Measurements from ENCODE around the gene EMP3. TPM values are rescaled to one million over a fixed set of nuclear protein-coding genes. Genes with fewer than 3 reads are reported as not detected.

EMP3 gene, protein sequence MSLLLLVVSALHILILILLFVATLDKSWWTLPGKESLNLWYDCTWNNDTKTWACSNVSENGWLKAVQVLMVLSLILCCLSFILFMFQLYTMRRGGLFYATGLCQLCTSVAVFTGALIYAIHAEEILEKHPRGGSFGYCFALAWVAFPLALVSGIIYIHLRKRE
- 32.1 and 62.7 TPM in 2 replicates for total RNA-seq

DNA sequence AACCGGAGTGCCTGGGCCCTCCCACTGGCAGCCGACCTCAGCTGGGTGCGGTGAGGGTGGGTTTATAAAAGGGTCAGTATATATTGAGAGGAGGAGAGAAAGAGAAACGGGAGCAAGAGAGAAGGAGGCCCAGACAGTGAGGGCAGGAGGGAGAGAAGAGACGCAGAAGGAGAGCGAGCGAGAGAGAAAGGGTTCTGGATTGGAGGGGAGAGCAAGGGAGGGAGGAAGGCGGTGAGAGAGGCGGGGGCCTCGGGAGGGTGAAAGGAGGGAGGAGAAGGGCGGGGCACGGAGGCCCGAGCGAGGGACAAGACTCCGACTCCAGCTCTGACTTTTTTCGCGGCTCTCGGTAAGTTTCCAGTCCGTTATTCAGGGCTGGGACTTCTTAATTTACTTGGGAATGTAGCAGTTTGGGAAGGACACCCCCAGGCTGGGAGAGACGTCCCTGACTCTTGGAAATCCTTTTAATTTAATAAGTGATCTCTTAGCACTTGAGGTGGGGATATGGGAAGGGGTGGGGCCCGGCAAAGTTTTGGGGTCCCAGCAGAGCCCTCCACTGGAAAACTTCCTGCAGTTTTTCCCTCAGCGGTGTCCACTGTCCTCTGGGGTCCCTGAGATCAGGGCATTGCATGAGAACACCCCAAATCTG, at the start of gene EMP3:
EMP3 (plus strand) TSS at position 288 of the 646 bp plus-strand sequence. CDS start 1,293 bp downstream, outside the sequence.

DNA sequence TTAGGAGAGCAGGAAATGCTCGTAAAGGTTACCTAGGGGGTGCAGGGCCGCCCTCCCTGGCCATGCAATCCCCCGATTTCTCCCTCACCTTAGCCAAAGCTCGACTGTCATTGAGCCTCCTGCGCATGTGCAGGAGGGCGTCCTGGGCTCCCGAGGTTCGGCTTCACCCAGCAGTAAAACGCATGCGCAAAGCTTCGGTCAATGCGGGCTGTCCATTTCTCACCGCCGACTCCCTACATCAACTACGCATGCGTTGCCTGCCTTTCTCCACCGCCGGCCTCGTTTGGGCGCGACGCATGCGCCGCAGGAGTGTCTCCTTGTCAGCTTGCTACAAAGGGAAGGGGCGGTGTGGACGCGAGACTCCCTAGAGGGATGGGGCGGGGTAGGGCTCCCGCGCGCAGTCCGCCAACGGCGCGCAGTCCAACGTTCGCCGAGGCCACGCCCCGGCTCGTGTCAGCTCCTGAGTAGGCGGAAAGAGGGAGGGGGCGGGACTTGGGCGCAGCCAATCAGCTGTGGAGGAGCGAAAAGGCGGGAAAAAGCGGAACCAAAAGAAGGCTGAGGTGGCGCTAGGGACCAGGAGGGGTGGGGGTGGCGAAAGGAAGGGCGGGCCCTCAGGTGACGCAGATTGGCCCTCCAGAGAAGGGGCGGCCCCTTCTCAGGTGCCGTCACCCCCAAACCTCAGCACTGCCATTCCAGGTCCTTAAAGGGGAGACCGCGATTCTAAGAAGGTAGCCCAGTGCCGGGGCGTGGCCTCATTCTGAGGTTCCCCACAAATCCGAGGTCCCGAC, 38.7 kb downstream of the EMP3 start, which contains the start of the genes SYNGR4 and TMEM143:
SYNGR4 (plus strand) TSS at position 558 of the 788 bp plus-strand sequence. CDS start 1,476 bp downstream, outside the sequence.
TMEM143 (minus strand) TSS at position 131 of the 788 bp plus-strand sequence; CDS start at position 111, 20 bp downstream.

Other genes with a start within 250 kb of the EMP3 start
- gene PLA2G4C, start 214.7 kb upstream of the EMP3 start, total RNA-seq: 17.5 and 19.3 TPM in 2 replicates
- 5.3 and 18.5 TPM in 2 replicates for gene LIG1, start 155.2 kb upstream of the EMP3 start, total RNA-seq
- 2.7 and 3.3 TPM in 2 replicates for gene ZSWIM9, start 154.9 kb upstream of the EMP3 start, total RNA-seq
- 11.6 and 14.7 TPM in 2 replicates for gene CARD8, start 69.6 kb upstream of the EMP3 start, total RNA-seq
- gene ZNF114, start 55.5 kb upstream of the EMP3 start, total RNA-seq: 0.32 and 0.59 TPM in 2 replicates
- gene TMEM143, start 38.4 kb downstream of the EMP3 start, total RNA-seq: 2.1 and 5.6 TPM in 2 replicates
- not detected in 2 replicates for gene SYNGR4, start 38.8 kb downstream of the EMP3 start, total RNA-seq
- gene KDELR1, start 66.0 kb downstream of the EMP3 start, total RNA-seq: 76.6 and 96.8 TPM in 2 replicates
- 1.5 and 2.5 TPM in 2 replicates for gene GRIN2D, start 68.1 kb downstream of the EMP3 start, total RNA-seq
- gene GRWD1, start 120.4 kb downstream of the EMP3 start, total RNA-seq: 26.1 and 50.7 TPM in 2 replicates
- gene KCNJ14, start 130.0 kb downstream of the EMP3 start, total RNA-seq: 0.59 and 1.5 TPM in 2 replicates
- 33.5 and 37.4 TPM in 2 replicates for gene CYTH2, start 143.8 kb downstream of the EMP3 start, total RNA-seq
- 1.7 and 2.1 TPM in 2 replicates for gene LMTK3, start 186.3 kb downstream of the EMP3 start, total RNA-seq
- gene SULT2B1, start 226.6 kb downstream of the EMP3 start, total RNA-seq: not detected in 2 replicates

All from smooth muscle cell of the umbilical artery (primary cell).